Activated CD8-positive, alpha-beta memory T cell treated with anti-CD3 and anti-CD28 coated beads for 4 hours (primary cell): Measurements from ENCODE around the gene PTGER2.

Source experiments
- DNase-seq, 2 donors: peaks; one replicate each; pipeline ENCODE4 v3.0.0-alpha.2; 2020; ENCODE audit warnings: low read depth in 2 of 2

Gene PTGER2

DNA sequence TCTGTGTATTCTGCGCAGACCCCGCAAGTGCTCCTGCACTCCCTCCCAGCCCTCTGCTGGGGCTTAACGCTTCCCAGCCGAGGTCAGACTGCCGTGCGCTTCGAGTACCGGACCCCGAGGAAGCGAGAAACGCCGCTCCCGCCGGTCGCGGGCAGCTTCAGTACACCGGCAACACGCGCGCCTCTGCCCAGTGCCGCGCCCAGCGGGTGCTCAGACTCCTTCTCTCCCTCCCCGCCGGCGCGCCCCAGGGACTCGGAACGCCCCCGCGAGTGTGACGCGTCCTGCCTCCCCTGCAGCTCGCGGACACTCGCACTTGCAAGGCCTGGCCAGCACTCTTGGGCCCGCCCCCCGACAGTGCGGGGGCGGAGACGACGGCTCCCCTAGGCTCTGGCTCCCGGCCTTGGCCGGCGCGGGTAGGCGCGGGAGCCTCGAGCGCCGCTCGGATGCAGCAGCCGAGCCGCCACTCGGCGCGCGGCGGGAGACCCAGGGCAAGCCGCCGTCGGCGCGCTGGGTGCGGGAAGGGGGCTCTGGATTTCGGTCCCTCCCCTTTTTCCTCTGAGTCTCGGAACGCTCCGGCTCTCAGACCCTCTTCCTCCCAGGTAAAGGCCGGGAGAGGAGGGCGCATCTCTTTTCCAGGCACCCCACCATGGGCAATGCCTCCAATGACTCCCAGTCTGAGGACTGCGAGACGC lies at the start of gene PTGER2:
PTGER2 (plus strand) TSS at position 410 of the 692 bp plus-strand sequence; CDS start at position 647, 237 bp downstream.
- DNase-seq, result peak; percentile 72 to 74

GRCh38 chr14:52265253-52265652 lies 48.9 kb upstream of the PTGER2 start:
- no peak for DNase-seq

- DNase-seq, result no peak
Observed at GRCh38 chr14:52266179-52266578, 47.9 kb upstream of the PTGER2 start.

- DNase-seq, result no peak
Observed at GRCh38 chr14:52266782-52267181, 47.3 kb upstream of the PTGER2 start.

GRCh38 chr14:52267501-52268278 lies 46.4 kb upstream of the PTGER2 start, which contains the start of gene PTGDR:
TSS of gene PTGDR (plus strand) at chr14:52267698. CDS start at chr14:52267815, 117 bp downstream.
- peak; percentile 19 to 28 for DNase-seq

- DNase-seq, result no peak
Observed at GRCh38 chr14:52268279-52269061, 45.6 kb upstream of the PTGER2 start.

- no peak for DNase-seq
Observed at GRCh38 chr14:52269100-52269499, 45.0 kb upstream of the PTGER2 start.

DNA sequence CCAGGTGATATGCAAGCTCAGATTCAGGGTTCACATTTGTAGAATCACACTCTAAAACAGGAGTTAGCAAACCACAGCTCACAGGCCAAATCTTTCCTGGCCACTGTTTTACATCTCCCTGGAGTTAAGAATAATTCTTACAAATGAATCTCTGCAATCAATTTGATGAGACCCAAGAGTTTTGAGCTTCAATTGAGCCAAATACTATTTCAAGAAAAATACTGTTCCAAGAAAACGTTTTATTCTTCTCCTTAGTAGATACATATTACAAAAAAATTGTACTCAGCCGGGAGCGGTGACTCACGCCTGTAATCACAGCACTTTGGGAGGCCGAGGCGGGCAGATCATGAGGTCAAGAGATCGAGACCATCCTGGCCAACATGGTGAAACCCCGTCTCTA lies 44.1 kb upstream of the PTGER2 start:
- DNase-seq, result no peak

GRCh38 chr14:52271538-52271937 lies 42.6 kb upstream of the PTGER2 start:
- DNase-seq, result no peak

DNA sequence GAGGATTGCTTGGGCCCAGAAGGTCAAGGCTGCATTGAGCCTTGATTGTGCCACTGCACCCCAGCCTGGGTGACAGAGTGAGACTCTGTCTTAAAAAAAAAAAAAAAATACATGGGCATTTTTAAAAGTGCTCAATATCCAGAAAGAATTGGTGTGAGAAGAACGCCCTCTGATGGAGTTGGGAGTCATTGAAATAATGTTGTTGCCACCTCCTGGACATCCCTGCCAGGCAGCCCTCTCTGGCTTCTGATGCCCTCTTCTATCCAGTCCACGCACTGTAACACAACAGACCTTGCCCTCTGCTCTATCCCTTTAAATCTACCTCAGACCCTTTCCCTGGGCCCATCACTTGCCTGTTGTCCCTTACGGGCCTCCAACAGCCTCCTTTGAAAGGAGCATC lies 41.7 kb upstream of the PTGER2 start:
- no peak for DNase-seq

- no peak for DNase-seq
Observed at GRCh38 chr14:52275372-52275771, 38.7 kb upstream of the PTGER2 start.

DNA sequence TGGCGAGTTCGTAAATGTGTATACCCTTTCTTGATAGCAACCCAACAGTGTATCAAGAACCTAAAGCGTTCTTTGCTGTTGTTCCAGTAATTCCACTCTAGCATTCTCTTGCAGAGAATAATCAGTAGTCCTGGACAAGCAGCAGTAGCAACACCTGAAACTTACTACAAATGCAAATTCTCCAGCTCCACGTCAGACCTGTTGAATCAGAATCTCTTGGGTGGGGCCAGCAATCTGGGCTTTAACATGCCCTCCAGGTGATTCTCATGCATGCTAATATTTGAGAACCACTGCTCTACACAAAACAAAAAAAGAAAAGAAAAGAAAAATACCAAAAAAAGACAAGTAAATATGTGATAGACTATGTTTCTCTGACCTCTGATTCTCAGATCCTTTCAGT lies 36.6 kb upstream of the PTGER2 start:
- no peak for DNase-seq

DNA sequence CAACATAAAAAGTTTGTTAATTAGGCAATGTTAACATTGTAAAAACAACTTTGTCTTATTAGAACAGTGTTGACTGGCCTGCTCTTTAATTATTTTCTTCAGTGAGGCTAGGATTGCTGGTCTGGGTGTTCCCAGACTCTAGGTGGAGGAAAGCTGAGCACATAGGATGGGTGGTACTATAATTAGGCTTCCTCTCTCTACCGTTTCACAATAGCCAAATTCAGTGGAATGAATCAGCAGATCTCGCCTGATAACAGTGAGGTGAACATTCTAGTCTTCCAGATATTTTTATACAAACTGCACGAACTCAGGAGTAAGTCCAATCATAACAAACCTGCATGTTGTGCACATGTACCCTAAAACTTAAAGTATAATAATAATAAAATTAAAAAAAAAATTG lies 34.7 kb upstream of the PTGER2 start:
- DNase-seq, result no peak

DNA sequence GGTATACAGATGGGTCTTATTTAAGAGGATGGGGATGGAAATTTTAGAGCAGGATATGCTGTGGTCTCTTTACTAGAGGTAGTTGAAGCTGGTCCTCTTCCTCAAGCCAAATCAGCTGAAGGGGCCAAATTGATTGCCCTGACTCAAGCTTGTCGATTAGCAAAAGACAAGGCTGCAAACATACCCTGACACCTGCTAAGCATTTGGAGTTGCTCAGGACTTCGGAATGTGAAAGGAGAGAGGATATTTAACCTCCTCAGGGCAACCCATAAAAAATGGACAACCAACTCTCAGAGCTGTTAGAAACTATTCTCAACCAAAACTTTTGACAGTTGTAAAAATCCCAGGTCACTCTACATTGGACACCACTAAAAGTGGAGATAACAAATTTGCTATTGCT lies 31.0 kb upstream of the PTGER2 start:
- no peak for DNase-seq

DNA sequence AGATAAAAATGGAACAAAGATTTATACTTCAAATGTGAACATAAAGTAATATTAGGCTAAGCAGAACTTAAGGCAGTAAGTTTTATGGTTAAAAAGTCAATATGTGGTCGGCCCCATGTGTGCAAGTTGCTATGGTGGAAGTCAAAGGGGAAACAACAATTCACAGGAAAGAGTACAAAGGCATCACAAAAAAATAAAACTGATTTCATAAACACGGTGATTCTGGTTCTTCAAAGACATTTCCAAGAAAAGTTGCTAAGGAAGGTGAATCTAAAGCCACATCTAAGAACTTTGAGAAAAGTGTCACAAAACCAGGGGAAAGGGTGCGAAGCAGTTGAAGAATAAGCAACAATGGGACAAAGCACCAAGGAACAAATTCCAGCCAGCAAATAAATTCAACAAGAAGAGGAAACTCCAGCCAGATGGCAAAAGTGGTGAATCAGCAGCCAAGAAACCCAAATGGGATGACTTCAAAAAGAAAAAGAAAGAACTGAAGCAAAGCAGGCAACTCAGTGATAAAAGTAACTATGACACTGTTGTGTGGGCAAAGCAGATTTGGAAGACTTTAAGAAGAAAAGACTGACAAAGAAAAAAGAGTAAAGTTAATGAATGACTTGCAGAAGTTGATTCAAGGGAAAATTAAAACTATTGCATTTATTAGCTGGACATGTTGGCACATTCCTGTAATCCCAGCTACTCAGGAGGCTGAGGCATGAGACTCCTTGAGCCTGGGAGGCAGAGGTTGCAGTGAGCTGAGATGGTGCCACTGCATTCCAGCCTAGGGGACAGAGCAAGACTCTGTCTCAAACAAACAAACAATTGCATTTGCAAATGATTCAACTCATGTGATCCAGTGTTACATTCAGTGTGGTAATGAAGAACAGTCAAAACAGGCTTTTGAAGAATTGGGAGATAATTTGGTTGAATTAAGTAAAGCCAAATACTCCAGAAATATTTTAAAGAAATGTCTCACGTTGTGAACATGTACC lies 27.2 kb upstream of the PTGER2 start:
- DNase-seq, result no peak

GRCh38 chr14:52296378-52296777 lies 17.7 kb upstream of the PTGER2 start:
- no peak for DNase-seq

GRCh38 chr14:52298795-52299194 lies 15.3 kb upstream of the PTGER2 start:
- DNase-seq, result no peak

DNA sequence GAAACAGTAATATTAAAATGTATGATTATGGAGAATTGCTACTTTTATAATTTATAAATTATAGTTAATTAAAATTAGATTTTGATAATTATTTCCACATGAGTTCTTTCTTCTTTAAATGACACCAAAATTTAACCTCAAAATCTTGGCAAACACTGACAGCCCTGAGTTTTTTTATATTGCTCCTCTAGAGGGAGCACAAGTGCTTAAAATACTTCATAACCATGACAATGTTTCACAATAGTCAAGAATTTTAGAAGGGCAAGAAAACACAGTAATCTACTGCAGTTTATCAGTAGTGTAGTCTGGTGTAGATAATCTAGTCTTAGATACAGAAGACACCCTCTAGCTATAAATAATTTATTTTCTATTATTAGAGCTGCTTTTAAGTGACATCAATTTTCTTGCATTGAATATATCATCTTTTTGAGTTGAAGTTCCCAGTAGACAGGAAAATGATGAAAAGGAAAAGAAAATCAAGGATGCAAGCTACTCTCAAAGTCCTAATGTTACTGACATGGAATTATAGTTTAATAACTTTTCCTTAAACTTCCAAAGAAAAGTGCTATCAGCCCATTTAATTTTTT lies 14.3 kb upstream of the PTGER2 start:
- no peak for DNase-seq

- no peak for DNase-seq
Observed at GRCh38 chr14:52303236-52303635, 10.9 kb upstream of the PTGER2 start.

DNA sequence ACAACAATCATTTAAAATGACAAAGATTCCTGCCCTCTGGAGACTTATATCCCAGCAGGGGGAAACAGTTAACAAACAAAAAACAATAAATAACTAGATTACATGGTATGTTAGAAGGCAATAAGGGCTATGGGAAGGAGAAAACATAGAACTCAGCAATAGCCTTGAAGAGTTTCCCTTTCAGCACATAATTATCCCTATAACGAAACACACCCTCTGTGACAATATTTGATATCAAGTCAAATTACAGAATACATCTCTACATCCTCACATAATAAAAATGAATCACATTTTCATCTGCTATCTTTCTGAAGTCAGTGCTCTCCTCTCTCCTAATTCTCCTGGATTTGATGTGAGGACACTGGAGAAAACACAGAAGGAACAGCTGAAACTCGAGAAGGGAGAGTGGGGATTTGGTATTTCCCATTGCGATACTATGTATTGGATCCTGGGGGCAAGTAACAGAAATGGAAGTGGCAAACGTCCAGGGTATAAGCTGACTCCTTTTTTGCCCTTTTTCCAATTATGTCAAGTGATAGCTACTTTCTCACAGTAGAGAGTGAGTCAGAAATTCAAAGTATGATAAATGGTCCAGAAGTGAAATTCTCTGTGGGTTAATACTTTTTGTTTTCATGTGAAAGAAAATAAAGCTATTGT lies 9.7 kb upstream of the PTGER2 start:
- DNase-seq, result no peak
